Lower leg skin (tissue), 3 donors: ENCODE results near the gene MYL7.

ENCODE experiments used
- CTCF ChIP-seq, 3 donors: fragments of 450-650 bp; IDR thresholded peaks; one replicate each; pipeline ENCODE4 v1.5.1; 2016; ENCODE audit warnings: antibody characterized with exemption in 3 of 3, mild to moderate bottlenecking in 3 of 3, moderate library complexity in 2 of 3
- POLR2A ChIP-seq, 2 donors: fragments of 450-650 bp; IDR thresholded peaks; one replicate each; pipeline ENCODE4 v1.6.1; 2016 to 2017; ENCODE audit warnings: antibody characterized with exemption in 2 of 2, mild to moderate bottlenecking in 1 of 2, moderate library complexity in 1 of 2

- no peak for TF ChIP-seq CTCF (IDR thresholded peaks at IDR 0.05)
- TF ChIP-seq POLR2A (IDR thresholded peaks at IDR 0.05): no peak
These were observed 46.1 kb downstream of the MYL7 start for GRCh38 chr7:44094883-44095592.
